ENCODE results near the gene PLD4. TPM values are rescaled to one million over a fixed set of nuclear protein-coding genes. Genes with fewer than 3 reads are reported as not detected.

The PLD4 gene
- total and polyA plus RNA-seq, 9 of the 15 experiments (the other 6 are each of a cell fraction or from before 2014, with no cell fraction given) = 0.18 to 0.24 TPM; not detected in 7

DNA sequence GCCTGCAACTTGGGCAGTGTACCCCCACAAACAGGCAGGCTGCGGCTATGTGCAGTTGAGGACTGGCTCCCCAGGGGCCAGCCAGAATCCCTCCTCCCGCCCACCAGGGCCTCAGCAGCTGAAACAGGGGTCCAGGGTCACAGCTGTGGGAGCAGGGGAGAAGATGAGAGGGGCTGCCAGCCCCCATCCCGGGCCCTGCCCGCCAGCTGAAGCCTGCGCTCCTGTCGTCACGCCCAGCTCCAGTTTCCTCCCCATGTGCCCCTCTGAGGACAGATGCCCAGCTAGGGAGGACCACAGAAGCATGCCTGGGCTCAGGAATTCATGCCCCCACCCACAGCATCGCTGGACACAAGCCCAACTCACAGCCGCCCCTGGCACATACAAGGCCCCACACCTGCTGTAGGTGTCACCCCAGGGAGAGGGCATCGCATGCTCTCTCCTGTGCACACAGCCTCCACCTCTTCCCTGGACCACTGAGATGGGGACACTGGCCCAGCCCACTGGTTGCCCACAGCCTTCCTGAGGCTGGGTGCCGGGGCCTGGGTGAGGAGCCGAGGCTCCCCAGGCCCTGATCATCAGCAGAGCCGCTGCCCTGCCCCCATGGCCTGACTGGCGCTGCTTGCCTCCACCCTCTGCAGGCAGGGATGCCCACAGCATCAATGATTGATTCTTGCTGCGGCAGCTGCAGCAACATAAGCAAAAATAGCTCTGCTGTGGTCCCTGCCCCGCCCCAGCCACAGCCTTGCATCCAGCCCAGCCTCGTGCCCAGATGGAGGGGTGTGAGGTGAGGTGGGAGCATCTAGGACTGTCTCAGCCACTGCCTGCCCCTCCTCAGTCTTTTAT lies 57.2 kb downstream of the PLD4 start:
- Histone ChIP-seq H4K20me1 (replicated peaks; ENCODE audit: control insufficient read depth, insufficient read depth, low read length) (no peaks in the 10 kb centered on the region; the same call in 1 of the 2 replicates), H3K9ac (ENCODE audit: insufficient read depth in 1 of 2, low read depth in 2 of 2, low read length in 2 of 2) (no peak overlapping the region), H3K27ac (ENCODE audit: extremely low read depth, low read depth, low read length) (no peak overlapping the region), H3K9me3 (replicated peaks; ENCODE audit: control insufficient read depth, insufficient read depth, low read depth, low read length) (no peaks in the 10 kb centered on the region), H3K4me3 (no peak overlapping the region), H3K79me2 (ENCODE audit: control insufficient read depth, insufficient read depth, low read length) (no peaks in the 10 kb centered on the region; the same call in 2 of the 3 replicates), H3K27me3 (ENCODE audit: control insufficient read depth in 2 of 2, insufficient read depth in 2 of 2, low read length in 2 of 2) (no peaks in the 10 kb centered on the region), H2AFZ (ENCODE audit: low read depth, low read length) (no peak overlapping the region), H3K4me2 (ENCODE audit: insufficient read depth, low read length) (no peak overlapping the region), H3K9me1 (ENCODE audit: control insufficient read depth, insufficient read depth, low read length) (no peaks in the 10 kb centered on the region), H3K4me1 (replicated peaks in 1 of 2; ENCODE audit: control insufficient read depth in 2 of 2, insufficient read depth in 2 of 2, low read length in 2 of 2) (peaks cover 7 to 67% of the 10 kb centered on the region in 2 experiments; a peak in 4 of 5 replicates), H3K36me3 (ENCODE audit: control insufficient read depth, insufficient read depth, low read length) (no peaks in the 10 kb centered on the region)
- TF ChIP-seq SPI1 (IDR thresholded peaks at IDR 0.05; ENCODE audit: borderline replicate concordance, low read depth, low read length) = no peak
- TF ChIP-seq CAMTA2 (CRISPR knock-in tag; conservative IDR thresholded peaks at IDR 0.05) = no peak
- no peak for TF ChIP-seq ZNF134 (CRISPR knock-in tag; conservative IDR thresholded peaks at IDR 0.05)
- TF ChIP-seq DNMT1 (IDR thresholded peaks at IDR 0.05) = no peak
- TF ChIP-seq YBX1 (IDR thresholded peaks at IDR 0.05) = no peak
- no peak for TF ChIP-seq TEAD2 (tag; IDR thresholded peaks at IDR 0.05)
- in situ Hi-C loops (cut with MboI) (no loop called here), intact Hi-C loops (cut with micrococcal nuclease) (no loop called here)
- FAIRE-seq (no peak), ATAC-seq (no peak), DNase-seq (ENCODE audit: extremely low read depth in 1 of 4, low spot score in 3 of 4) (no peak)
- no TSS peak for BruUV-seq (replicated peaks)
- 41% methylated on average over 6 of the region's 17 CpGs for WGBS (ENCODE audit: insufficient coverage, low coverage, missing lambda C conversion rate)
- ChIA-PET POLR2A (interaction anchor here (0.6 to 0.8 kb wide), 4 partner anchors 9 to 92 kb away, joined by 3 to 4 read pairs (median 3); no protein-coding TSS in a partner anchor), CTCF (ENCODE audit: low intra/inter-chr PET ratio) (no interaction called here)
